Mucosa of rectum (tissue), 2 donors: Measurements from ENCODE around the gene CCNK.

Source experiments
- H3K27ac ChIP-seq, 2 donors: one replicate each; pipeline ENCODE4 v1.7.0; 2013; ENCODE audit warnings: inconsistent platforms in 2 of 2, low read depth in 2 of 2, low read length in 2 of 2
- H3K27me3 ChIP-seq, 2 donors: one replicate each; pipeline ENCODE4 v1.7.0; 2013; ENCODE audit warnings: low read length in 2 of 2; ENCODE audit not compliant: control insufficient read depth in 2 of 2, insufficient read depth in 2 of 2
- H3K36me3 ChIP-seq, 2 donors: one replicate each; pipeline ENCODE4 v1.7.0; 2013; ENCODE audit warnings: low read length in 2 of 2; ENCODE audit not compliant: control insufficient read depth in 2 of 2, insufficient read depth in 2 of 2
- H3K4me1 ChIP-seq, 2 donors: one replicate each; pipeline ENCODE4 v1.7.0; 2013; ENCODE audit warnings: low read length in 2 of 2, mild to moderate bottlenecking in 1 of 2; ENCODE audit not compliant: control insufficient read depth in 2 of 2, insufficient read depth in 2 of 2
- H3K4me3 ChIP-seq, 2 donors: one replicate each; pipeline ENCODE4 v1.7.0; 2013; ENCODE audit warnings: low read length in 2 of 2
- H3K9ac ChIP-seq, 2 donors: one replicate each; pipeline ENCODE4 v1.7.0; 2013; ENCODE audit warnings: low read length in 2 of 2, low read depth in 1 of 2, mild to moderate bottlenecking in 1 of 2
- H3K9me3 ChIP-seq, 2 donors: one replicate each; pipeline ENCODE4 v1.7.0; 2013; ENCODE audit warnings: low read length in 2 of 2; ENCODE audit not compliant: control insufficient read depth in 2 of 2
- donor health status: healthy.
- donor health status: Normal muscosa, but diverticular disease.

CCNK gene

GRCh38 chr14:99463974-99464373 is 17.2 kb upstream of the CCNK start:
- no peak overlapping the region for H3K9ac ChIP-seq
- peaks cover 37 to 44% of the 10 kb centered on the region in 2 donors for H3K36me3 ChIP-seq
- H3K4me3 ChIP-seq, result no peak overlapping the region
- H3K27ac ChIP-seq, result no peak overlapping the region
- H3K27me3 ChIP-seq, result no peaks in the 10 kb centered on the region
- peaks cover 6% of the 10 kb centered on the region in 2 donors for H3K4me1 ChIP-seq
- H3K9me3 ChIP-seq, result no peaks in the 10 kb centered on the region

GRCh38 chr14:99465288-99465687 is 15.9 kb upstream of the CCNK start:
- Histone ChIP-seq H3K4me3 (no peak overlapping the region), H3K36me3 (peaks cover 37% of the 10 kb centered on the region in 2 donors), H3K27me3 (no peaks in the 10 kb centered on the region), H3K9ac (no peak overlapping the region), H3K4me1 (peaks cover 6 to 8% of the 10 kb centered on the region in 2 donors), H3K27ac (no peak overlapping the region), H3K9me3 (no peaks in the 10 kb centered on the region)

- no peaks in the 10 kb centered on the region for H3K27me3 ChIP-seq
- no peak overlapping the region for H3K4me3 ChIP-seq
- peaks cover 28 to 29% of the 10 kb centered on the region in 2 donors for H3K36me3 ChIP-seq
- peaks cover 6 to 8% of the 10 kb centered on the region in 2 donors for H3K4me1 ChIP-seq
- H3K27ac ChIP-seq, result no peak overlapping the region
- no peak overlapping the region for H3K9ac ChIP-seq
- no peaks in the 10 kb centered on the region for H3K9me3 ChIP-seq
Measured at GRCh38 chr14:99466758-99467157, 14.5 kb upstream of the CCNK start.

- peaks cover 6 to 8% of the 10 kb centered on the region in 2 donors for H3K4me1 ChIP-seq
- H3K27ac ChIP-seq, result no peak overlapping the region
- H3K27me3 ChIP-seq, result no peaks in the 10 kb centered on the region
- no peak overlapping the region for H3K4me3 ChIP-seq
- H3K9ac ChIP-seq, result no peak overlapping the region
- no peaks in the 10 kb centered on the region for H3K9me3 ChIP-seq
- peaks cover 21 to 22% of the 10 kb centered on the region in 2 donors for H3K36me3 ChIP-seq
Measured at GRCh38 chr14:99467336-99468078, 13.7 kb upstream of the CCNK start.

GRCh38 chr14:99468081-99468480 is 13.1 kb upstream of the CCNK start:
- H3K4me3 ChIP-seq, result no peak overlapping the region
- H3K9me3 ChIP-seq, result no peaks in the 10 kb centered on the region
- no peak overlapping the region for H3K27ac ChIP-seq
- no peaks in the 10 kb centered on the region for H3K27me3 ChIP-seq
- H3K9ac ChIP-seq, result no peak overlapping the region
- peaks cover 6 to 8% of the 10 kb centered on the region in 2 donors for H3K4me1 ChIP-seq
- peaks cover 16 to 19% of the 10 kb centered on the region in 2 donors for H3K36me3 ChIP-seq

GRCh38 chr14:99468836-99469592 is 12.2 kb upstream of the CCNK start:
- H3K9me3 ChIP-seq, result no peaks in the 10 kb centered on the region
- H3K4me1 ChIP-seq, result peaks cover 6 to 8% of the 10 kb centered on the region in 2 donors
- H3K4me3 ChIP-seq, result no peak overlapping the region
- H3K27me3 ChIP-seq, result no peaks in the 10 kb centered on the region
- peaks cover 9 to 15% of the 10 kb centered on the region in 2 donors for H3K36me3 ChIP-seq
- H3K9ac ChIP-seq, result no peak overlapping the region
- no peak overlapping the region for H3K27ac ChIP-seq

GRCh38 chr14:99471731-99472130 is 9.5 kb upstream of the CCNK start:
- Histone ChIP-seq H3K9ac (no peak overlapping the region), H3K36me3 (no peaks in the 10 kb centered on the region), H3K4me3 (no peak overlapping the region), H3K4me1 (peaks cover 6 to 8% of the 10 kb centered on the region in 2 donors), H3K27ac (no peak overlapping the region), H3K27me3 (no peaks in the 10 kb centered on the region), H3K9me3 (no peaks in the 10 kb centered on the region)

- peaks cover 3% of the 10 kb centered on the region in 2 donors for H3K4me1 ChIP-seq
- H3K36me3 ChIP-seq, result no peaks in the 10 kb centered on the region
- no peaks in the 10 kb centered on the region for H3K27me3 ChIP-seq
- no peak overlapping the region for H3K9ac ChIP-seq
- no peaks in the 10 kb centered on the region for H3K9me3 ChIP-seq
- no peak overlapping the region for H3K4me3 ChIP-seq
- no peak overlapping the region for H3K27ac ChIP-seq
Measured at GRCh38 chr14:99472937-99473336, 8.3 kb upstream of the CCNK start.

- no peaks in the 10 kb centered on the region for H3K27me3 ChIP-seq
- no peaks in the 10 kb centered on the region for H3K9me3 ChIP-seq
- no peak overlapping the region for H3K4me3 ChIP-seq
- no peaks in the 10 kb centered on the region for H3K36me3 ChIP-seq
- no peak overlapping the region for H3K9ac ChIP-seq
- H3K4me1 ChIP-seq, result peaks cover 3 to 8% of the 10 kb centered on the region in 2 donors
- no peak overlapping the region for H3K27ac ChIP-seq
Measured at GRCh38 chr14:99473458-99473857, 7.8 kb upstream of the CCNK start.

- no peaks in the 10 kb centered on the region for H3K9me3 ChIP-seq
- H3K4me1 ChIP-seq, result peaks cover 5 to 18% of the 10 kb centered on the region in 2 donors
- no peaks in the 10 kb centered on the region for H3K27me3 ChIP-seq
- H3K4me3 ChIP-seq, result no peak overlapping the region
- no peaks in the 10 kb centered on the region for H3K36me3 ChIP-seq
- H3K9ac ChIP-seq, result no peak overlapping the region
- no peak overlapping the region for H3K27ac ChIP-seq
Measured at GRCh38 chr14:99475179-99475578, 6.0 kb upstream of the CCNK start.
